SU-DHL-6 (cell line): ENCODE results near the gene SLC43A1.

Experiments used
- H2AFZ ChIP-seq: fragments of 200-600 bp; sonication (generic); 2 replicates; pipeline ENCODE4 v1.6.1; 2014; ENCODE audit warnings: low read depth, mild to moderate bottlenecking, moderate library complexity, mixed read lengths, antibody characterized with exemption, low read length; ENCODE audit not compliant: severe bottlenecking
- H3F3A ChIP-seq: fragments of 200-600 bp; shearing (Covaris generic); 2 replicates; pipeline ENCODE4 v1.6.0; 2016; ENCODE audit warnings: antibody characterized with exemption, mild to moderate bottlenecking; ENCODE audit not compliant: insufficient read depth
- H3K27ac ChIP-seq: fragments of 200-600 bp; sonication (generic); 2 replicates; pipeline ENCODE4 v1.5.1; 2016; ENCODE audit warnings: low read depth, mild to moderate bottlenecking, low read length, moderate library complexity, mixed read lengths
- H3K27me3 ChIP-seq: fragments of 200-600 bp; sonication (generic), shearing (Covaris generic); 2 replicates; pipeline ENCODE4 v1.6.0; 2014; ENCODE audit warnings: mild to moderate bottlenecking, low read length
- H3K36me3 ChIP-seq: fragments of 200-600 bp; sonication (generic); 2 replicates; pipeline ENCODE4 v1.6.1; 2014; ENCODE audit warnings: mild to moderate bottlenecking, low read length, mixed read lengths
- H3K4me2 ChIP-seq: fragments of 300-600, 200-600 bp; shearing (Covaris generic), sonication (generic); 2 replicates; pipeline ENCODE4 v1.6.0; 2014; ENCODE audit warnings: low read length, low read depth, mild to moderate bottlenecking; ENCODE audit not compliant: poor library complexity, severe bottlenecking
- H3K4me3 ChIP-seq: fragments of 200-600 bp; sonication (generic); 2 replicates; pipeline ENCODE4 v1.5.1; 2014; ENCODE audit warnings: antibody characterized with exemption, low read length, mild to moderate bottlenecking, mixed read lengths; ENCODE audit not compliant: insufficient read depth, poor library complexity, severe bottlenecking
- H3K79me2 ChIP-seq: fragments of 200-600 bp; sonication (generic); 2 replicates; pipeline ENCODE4 v1.6.1; 2014; ENCODE audit warnings: mild to moderate bottlenecking, low read length, moderate library complexity; ENCODE audit not compliant: insufficient read depth
- H3K9ac ChIP-seq: fragments of 200-600 bp; sonication (generic); 2 replicates; pipeline ENCODE4 v1.7.0; 2014; ENCODE audit warnings: mild to moderate bottlenecking, low read length
- H3K9me2 ChIP-seq: fragments of 200-600 bp; sonication (generic); replicated peaks from 2 replicates; pipeline ENCODE4 v1.6.1; 2014; ENCODE audit warnings: low read length; ENCODE audit not compliant: insufficient read depth
- H3K9me3 ChIP-seq: fragments of 200-600 bp; sonication (generic); 2 replicates; pipeline ENCODE4 v1.6.1; 2014; ENCODE audit warnings: low read length, mixed read lengths; ENCODE audit not compliant: insufficient read depth
- H4K20me1 ChIP-seq: fragments of 200-600 bp; sonication (generic); 2 replicates; pipeline ENCODE4 v1.6.1; 2014; ENCODE audit warnings: low read depth, mild to moderate bottlenecking, antibody characterized with exemption, low read length, moderate library complexity, mixed read lengths
- EZH2phosphoT487 ChIP-seq: fragments of 200-600 bp; sonication (generic), shearing (Covaris generic); conservative IDR thresholded peaks from 2 replicates; pipeline ENCODE4 v1.6.1; 2018; ENCODE audit warnings: mild to moderate bottlenecking, antibody characterized with exemption, low read length, moderate library complexity, mixed read lengths
- TF ChIP-seq, protein P1 (sequence below): fragments of 200-600 bp; sonication (generic); IDR thresholded peaks from one replicate; pipeline ENCODE4 v1.5.1; 2017; ENCODE audit warnings: antibody characterized with exemption, mild to moderate bottlenecking, low read length, moderate library complexity; ENCODE audit not compliant: insufficient read depth, poor library complexity, severe bottlenecking

SLC43A1 gene

DNA sequence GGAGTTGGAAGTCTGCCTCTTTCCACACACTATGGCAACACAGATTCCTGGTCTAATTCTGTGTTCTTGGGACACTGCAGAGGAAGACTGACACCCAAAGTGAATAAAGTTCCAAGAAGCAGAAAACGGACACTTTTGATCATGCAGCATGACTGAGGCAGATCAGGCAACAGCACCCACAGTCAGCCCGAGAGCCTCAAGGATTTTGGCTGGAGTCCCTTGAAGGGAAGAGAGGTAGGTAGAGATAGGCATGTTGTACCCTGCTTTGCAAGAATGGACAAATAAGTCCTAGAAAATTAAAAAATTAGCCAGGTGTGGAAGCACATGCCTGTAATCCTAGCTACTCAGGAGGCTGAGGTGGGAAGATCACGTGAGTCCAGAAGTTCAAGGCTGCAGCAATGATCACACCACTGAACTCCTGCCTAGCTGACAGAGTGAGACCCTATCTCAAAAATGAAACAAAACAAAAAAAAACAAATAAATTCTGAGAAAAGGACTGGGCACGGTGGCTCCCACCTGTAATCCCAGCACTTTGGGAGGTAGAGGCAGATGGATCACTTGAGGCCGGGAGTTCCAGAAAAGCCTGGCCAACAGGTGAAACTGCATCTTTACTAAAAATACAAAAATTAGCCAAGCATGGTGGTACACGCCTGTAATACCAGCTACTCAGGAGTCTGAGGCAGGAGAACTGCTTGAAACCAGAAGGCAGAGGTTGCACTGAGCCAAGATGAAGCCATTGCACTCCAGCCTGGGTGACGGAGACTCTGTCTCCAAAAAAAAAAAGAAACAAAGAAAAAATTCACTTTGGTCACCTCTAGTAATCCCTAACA, 6.9 kb downstream of the SLC43A1 start:
- no peak for TF ChIP-seq EZH2phosphoT487
- TF ChIP-seq, protein P1, sequence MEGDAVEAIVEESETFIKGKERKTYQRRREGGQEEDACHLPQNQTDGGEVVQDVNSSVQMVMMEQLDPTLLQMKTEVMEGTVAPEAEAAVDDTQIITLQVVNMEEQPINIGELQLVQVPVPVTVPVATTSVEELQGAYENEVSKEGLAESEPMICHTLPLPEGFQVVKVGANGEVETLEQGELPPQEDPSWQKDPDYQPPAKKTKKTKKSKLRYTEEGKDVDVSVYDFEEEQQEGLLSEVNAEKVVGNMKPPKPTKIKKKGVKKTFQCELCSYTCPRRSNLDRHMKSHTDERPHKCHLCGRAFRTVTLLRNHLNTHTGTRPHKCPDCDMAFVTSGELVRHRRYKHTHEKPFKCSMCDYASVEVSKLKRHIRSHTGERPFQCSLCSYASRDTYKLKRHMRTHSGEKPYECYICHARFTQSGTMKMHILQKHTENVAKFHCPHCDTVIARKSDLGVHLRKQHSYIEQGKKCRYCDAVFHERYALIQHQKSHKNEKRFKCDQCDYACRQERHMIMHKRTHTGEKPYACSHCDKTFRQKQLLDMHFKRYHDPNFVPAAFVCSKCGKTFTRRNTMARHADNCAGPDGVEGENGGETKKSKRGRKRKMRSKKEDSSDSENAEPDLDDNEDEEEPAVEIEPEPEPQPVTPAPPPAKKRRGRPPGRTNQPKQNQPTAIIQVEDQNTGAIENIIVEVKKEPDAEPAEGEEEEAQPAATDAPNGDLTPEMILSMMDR = no peak
- no peaks in the 10 kb centered on the region for H4K20me1 ChIP-seq
- H3K79me2 ChIP-seq = peaks cover 32% of the 10 kb centered on the region
- H3K36me3 ChIP-seq = 0 out of 2 replicates have a peak, but pooled peaks cover 3% of the 10 kb centered on the region
- H3K9ac ChIP-seq = no peak overlapping the region
- H3F3A ChIP-seq = peaks cover 5% of the 10 kb centered on the region
- no peak overlapping the region for H3K4me2 ChIP-seq
- no peak overlapping the region for H3K27ac ChIP-seq
- no peak overlapping the region for H2AFZ ChIP-seq
- no peaks in the 10 kb centered on the region for H3K27me3 ChIP-seq
- no peaks in the 10 kb centered on the region for H3K9me3 ChIP-seq
- no peak overlapping the region for H3K4me3 ChIP-seq
- H3K9me2 ChIP-seq = no peaks in the 10 kb centered on the region

DNA sequence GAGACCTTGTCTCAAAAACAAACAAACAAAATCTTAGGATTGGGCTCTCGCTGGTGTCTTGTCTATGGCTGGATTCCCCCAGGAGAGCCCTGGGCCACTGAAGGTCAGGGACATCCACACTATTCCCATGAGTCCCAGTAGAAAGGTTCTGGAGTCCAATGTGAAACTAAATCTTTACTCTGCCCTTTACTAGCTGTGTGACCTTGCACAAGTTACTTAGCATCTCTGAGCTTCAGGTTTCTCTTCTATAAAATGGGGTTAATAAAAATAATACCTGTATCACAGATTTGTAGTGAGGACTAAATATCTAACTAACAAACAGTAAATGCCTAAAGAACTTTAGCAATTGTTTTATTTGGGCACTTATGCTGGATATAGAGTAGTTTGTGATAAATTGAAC, 9.0 kb downstream of the SLC43A1 start:
- Histone ChIP-seq H2AFZ (no peak overlapping the region), H3K27me3 (no peaks in the 10 kb centered on the region), H4K20me1 (no peaks in the 10 kb centered on the region), H3K27ac (no peak overlapping the region), H3K9me2 (no peaks in the 10 kb centered on the region), H3K4me2 (no peak overlapping the region), H3F3A (peaks cover 2% of the 10 kb centered on the region), H3K9ac (no peak overlapping the region), H3K79me2 (peaks cover 30% of the 10 kb centered on the region; the same call in 1 of the 2 replicates), H3K4me3 (no peak overlapping the region), H3K9me3 (no peaks in the 10 kb centered on the region), H3K36me3 (0 out of 2 replicates have a peak, but pooled peaks cover 3% of the 10 kb centered on the region)
- TF ChIP-seq, protein P1 = no peak
- TF ChIP-seq EZH2phosphoT487 = no peak

DNA sequence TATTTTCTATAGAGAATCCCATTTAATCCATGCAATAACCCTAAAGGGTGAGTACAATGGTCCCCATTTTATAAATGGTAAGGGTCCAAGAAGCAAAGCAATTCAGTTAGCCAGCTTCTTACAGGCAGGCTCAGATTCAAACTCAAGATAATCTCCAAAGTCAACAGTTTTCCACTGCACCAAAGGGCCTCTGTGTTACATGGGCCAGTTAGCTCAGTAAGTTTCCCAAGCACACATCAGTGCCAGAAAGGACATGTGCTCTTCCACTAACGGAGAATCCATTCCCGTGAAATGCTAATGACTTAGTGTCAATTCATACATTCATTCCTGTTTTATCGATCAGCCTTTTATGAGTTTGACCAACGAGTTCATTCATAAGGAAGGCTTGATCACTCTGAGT, 11.0 kb downstream of the SLC43A1 start:
- no peaks in the 10 kb centered on the region for H3F3A ChIP-seq
- H3K9me3 ChIP-seq = no peaks in the 10 kb centered on the region
- no peak overlapping the region for H3K4me3 ChIP-seq
- H3K79me2 ChIP-seq = peaks cover 30% of the 10 kb centered on the region; the same call in 1 of the 2 replicates
- TF ChIP-seq, protein P1 = no peak
- no peak for TF ChIP-seq EZH2phosphoT487
- no peak overlapping the region for H3K9ac ChIP-seq
- H3K27me3 ChIP-seq = no peaks in the 10 kb centered on the region
- H3K27ac ChIP-seq = no peak overlapping the region
- H4K20me1 ChIP-seq = no peaks in the 10 kb centered on the region
- no peaks in the 10 kb centered on the region for H3K9me2 ChIP-seq
- no peak overlapping the region for H2AFZ ChIP-seq
- H3K4me2 ChIP-seq = no peak overlapping the region
- 0 out of 2 replicates have a peak, but pooled peaks cover 3% of the 10 kb centered on the region for H3K36me3 ChIP-seq
